ENCODE data around the gene LCN10.

Gene LCN10

DNA sequence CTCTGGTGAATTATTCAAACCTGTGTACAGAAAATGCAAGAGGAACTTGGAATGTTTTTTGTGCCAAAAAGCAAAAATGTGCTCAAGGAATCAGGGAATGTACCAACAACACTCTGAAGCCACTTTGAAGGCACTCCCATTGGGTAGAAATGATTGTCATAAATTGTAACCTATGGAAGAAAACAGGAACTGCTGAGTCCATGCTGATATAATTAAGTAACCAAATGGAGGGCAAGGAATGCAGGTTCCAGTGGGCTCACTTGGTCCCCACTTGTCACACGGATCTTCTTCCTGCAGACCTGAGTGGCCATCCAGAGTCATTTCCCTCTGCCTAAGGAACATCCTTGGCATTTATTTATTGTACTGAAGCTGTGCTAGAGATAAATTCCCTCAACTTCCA, 8.5 kb upstream of the LCN10 start:
- no peaks in the 10 kb centered on the region for H3K36me3 ChIP-seq (ENCODE audit: insufficient read depth, low read length)
- H3K27me3 ChIP-seq (ENCODE audit: control insufficient read depth, insufficient read depth, low read length), result peaks cover 26% of the 10 kb centered on the region
- peaks cover 7% of the 10 kb centered on the region for H3K9me3 ChIP-seq (replicated peaks; ENCODE audit: low read length)
- H3K4me3 ChIP-seq (ENCODE audit: low read length), result no peak overlapping the region
- H3K4me1 ChIP-seq (ENCODE audit: control insufficient read depth, insufficient read depth, low read length), result no peaks in the 10 kb centered on the region
- H3K4me2 ChIP-seq (ENCODE audit: low read length), result no peak overlapping the region
- H3K9ac ChIP-seq (ENCODE audit: low read depth, low read length), result no peak overlapping the region

DNA sequence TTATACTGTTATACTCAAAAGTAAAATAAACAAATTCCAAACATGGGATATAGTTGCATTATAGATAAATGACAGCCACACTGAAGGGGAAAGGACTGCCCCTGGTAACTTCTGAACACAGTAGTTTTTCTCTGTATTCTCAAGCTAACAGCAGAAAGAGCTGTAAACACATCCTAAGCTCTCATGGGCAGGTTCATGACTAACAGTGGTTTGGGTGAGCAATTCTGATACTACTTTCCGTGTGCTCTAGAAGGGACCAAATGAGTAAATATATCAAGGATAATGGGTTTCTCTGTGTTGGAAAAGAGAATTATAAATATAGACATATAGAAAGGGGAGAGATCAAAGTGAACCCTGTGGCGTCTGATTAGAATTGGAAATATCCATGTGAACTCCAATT, 7.8 kb upstream of the LCN10 start:
- no peaks in the 10 kb centered on the region for H3K4me1 ChIP-seq (ENCODE audit: control insufficient read depth, insufficient read depth, low read length)

GRCh38 chr9:136748666-136749611, 6.2 kb upstream of the LCN10 start:
- Histone ChIP-seq H3K4me2 (ENCODE audit: low read length) (no peak overlapping the region), H3K36me3 (ENCODE audit: insufficient read depth, low read length) (no peaks in the 10 kb centered on the region), H3K9ac (ENCODE audit: low read depth, low read length) (no peak overlapping the region), H3K9me3 (replicated peaks; ENCODE audit: low read length) (no peaks in the 10 kb centered on the region), H3K4me1 (ENCODE audit: control insufficient read depth, insufficient read depth, low read length) (no peaks in the 10 kb centered on the region), H3K27me3 (ENCODE audit: control insufficient read depth, insufficient read depth, low read length) (peaks cover 26% of the 10 kb centered on the region), H3K4me3 (ENCODE audit: low read length) (no peak overlapping the region)

More for the DNA sequence above, 7.8 kb upstream of the LCN10 start:
- no peaks in the 10 kb centered on the region for H3K36me3 ChIP-seq (ENCODE audit: insufficient read depth, low read length)
- H3K9ac ChIP-seq (ENCODE audit: low read depth, low read length), result no peak overlapping the region
- peaks cover 26% of the 10 kb centered on the region for H3K27me3 ChIP-seq (ENCODE audit: control insufficient read depth, insufficient read depth, low read length)
- H3K4me3 ChIP-seq (ENCODE audit: low read length), result no peak overlapping the region
- H3K9me3 ChIP-seq (replicated peaks; ENCODE audit: low read length), result peaks cover under 1% of the 10 kb centered on the region
- no peak overlapping the region for H3K4me2 ChIP-seq (ENCODE audit: low read length)

DNA sequence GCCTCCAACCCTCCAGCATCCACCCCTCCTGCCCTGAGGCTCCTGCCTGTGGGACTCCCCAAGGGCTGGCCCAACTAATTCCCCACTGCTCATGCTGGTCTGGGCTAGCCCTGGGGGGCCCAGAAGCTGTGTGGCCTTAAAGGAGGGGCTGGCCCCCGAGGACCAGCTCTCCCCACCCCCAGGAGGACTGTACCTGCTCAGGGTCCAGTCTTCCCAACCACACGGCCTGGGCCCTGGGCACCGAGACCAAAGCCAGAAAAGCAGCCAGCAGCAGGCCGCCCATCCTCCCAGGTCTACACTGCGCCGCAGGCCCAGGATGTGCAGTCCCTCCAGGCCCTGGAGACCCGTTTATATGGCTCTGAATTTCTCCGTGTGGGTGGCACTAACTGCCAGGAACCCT, 5.5 kb upstream of the LCN10 start, which contains the start of gene LCN6:
LCN6 (minus strand) TSS at position 325 of the 400 bp plus-strand sequence; CDS start at position 283, 42 bp downstream.
- Histone ChIP-seq H3K9ac (ENCODE audit: low read depth, low read length) (no peak within 1 kb of the TSS), H3K36me3 (ENCODE audit: insufficient read depth, low read length) (no peaks in the 10 kb centered on the region), H3K27me3 (ENCODE audit: control insufficient read depth, insufficient read depth, low read length) (peaks cover 27% of the 10 kb centered on the region), H3K9me3 (replicated peaks; ENCODE audit: low read length) (no peaks in the 10 kb centered on the region), H3K4me1 (ENCODE audit: control insufficient read depth, insufficient read depth, low read length) (no peaks in the 10 kb centered on the region), H3K4me2 (ENCODE audit: low read length) (no peak within 1 kb of the TSS), H3K4me3 (ENCODE audit: low read length) (no peak within 1 kb of the TSS)

DNA sequence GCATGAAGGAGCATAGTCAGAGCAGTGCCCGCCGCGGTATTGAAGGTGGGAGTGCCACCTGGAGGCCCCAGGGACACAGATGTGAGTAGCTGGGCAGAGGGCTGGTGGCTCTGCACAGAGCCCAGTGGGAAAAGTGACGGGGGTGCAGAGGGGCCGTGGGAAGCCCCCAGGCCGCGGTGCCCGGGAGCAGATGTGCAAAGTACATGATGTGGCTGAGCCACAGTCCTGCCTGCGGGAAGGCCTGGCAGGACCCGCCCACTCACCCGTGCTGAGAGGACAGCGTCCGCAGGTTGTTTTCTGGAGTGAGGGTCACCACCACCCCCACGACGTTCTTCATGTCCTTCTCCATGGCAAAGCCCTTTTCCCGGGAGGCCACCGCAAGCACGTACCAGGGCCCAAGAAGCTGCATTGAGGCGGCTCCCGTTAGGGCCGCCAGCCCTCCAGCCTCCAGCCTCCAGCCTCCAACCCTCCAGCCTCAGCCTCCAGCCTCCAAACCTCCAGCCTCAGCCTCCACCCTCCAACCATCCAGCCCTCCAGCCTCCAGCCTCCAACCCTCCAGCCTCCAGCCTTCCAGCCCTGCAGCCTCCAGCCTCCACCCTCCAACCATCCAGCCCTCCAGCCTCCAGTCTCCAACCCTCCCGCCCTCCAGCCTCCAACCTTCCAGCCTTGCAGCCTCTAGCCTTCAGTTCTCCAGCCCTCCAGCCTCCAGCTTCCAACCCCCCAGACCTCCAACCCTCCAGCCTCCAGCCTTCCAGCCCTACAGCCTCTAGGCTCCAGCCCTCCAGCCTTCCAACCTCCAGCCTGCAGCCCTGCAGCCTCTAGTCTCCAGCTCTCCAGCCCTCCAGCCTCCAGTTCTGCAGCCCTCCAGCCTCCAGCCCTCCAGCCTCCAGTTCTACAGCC, 4.7 kb upstream of the LCN10 start:
- peaks cover 32% of the 10 kb centered on the region for H3K27me3 ChIP-seq (ENCODE audit: control insufficient read depth, insufficient read depth, low read length)
- no peak overlapping the region for H3K4me2 ChIP-seq (ENCODE audit: low read length)
- H3K4me3 ChIP-seq (ENCODE audit: low read length), result no peak overlapping the region
- no peaks in the 10 kb centered on the region for H3K4me1 ChIP-seq (ENCODE audit: control insufficient read depth, insufficient read depth, low read length)
- no peaks in the 10 kb centered on the region for H3K36me3 ChIP-seq (ENCODE audit: insufficient read depth, low read length)
- no peak overlapping the region for H3K9ac ChIP-seq (ENCODE audit: low read depth, low read length)
- no peaks in the 10 kb centered on the region for H3K9me3 ChIP-seq (replicated peaks; ENCODE audit: low read length)

DNA sequence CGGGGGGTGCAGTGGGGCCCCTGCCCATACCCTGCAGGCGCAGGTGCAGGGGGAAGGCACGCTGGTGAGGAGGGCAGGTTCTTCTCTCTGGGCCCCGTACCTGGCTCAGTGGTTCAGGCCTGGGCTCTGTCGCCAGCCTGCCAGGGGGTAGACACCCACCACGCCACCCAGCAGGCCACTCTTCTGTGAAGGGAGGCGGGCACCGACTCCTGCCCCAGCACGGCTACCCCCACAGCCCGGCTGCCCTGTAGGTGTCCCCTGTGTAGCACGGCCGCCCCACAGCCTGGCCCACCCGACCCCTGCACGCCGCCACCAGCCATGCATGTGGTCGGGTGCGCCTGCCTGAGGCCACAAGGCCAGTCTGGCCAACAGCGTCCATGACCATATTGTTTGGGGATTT, 3.9 kb upstream of the LCN10 start:
- H3K9me3 ChIP-seq (replicated peaks; ENCODE audit: low read length), result no peaks in the 10 kb centered on the region
- H3K27me3 ChIP-seq (ENCODE audit: control insufficient read depth, insufficient read depth, low read length), result peaks cover 34% of the 10 kb centered on the region
- H3K4me3 ChIP-seq (ENCODE audit: low read length), result no peak overlapping the region
- H3K4me2 ChIP-seq (ENCODE audit: low read length), result no peak overlapping the region
- H3K36me3 ChIP-seq (ENCODE audit: insufficient read depth, low read length), result no peaks in the 10 kb centered on the region
- H3K9ac ChIP-seq (ENCODE audit: low read depth, low read length), result no peak overlapping the region
- H3K4me1 ChIP-seq (ENCODE audit: control insufficient read depth, insufficient read depth, low read length), result peaks cover 1% of the 10 kb centered on the region

GRCh38 chr9:136746155-136746490, 3.4 kb upstream of the LCN10 start:
- Histone ChIP-seq H3K27me3 (ENCODE audit: control insufficient read depth, insufficient read depth, low read length) (peaks cover 35% of the 10 kb centered on the region), H3K36me3 (ENCODE audit: insufficient read depth, low read length) (no peaks in the 10 kb centered on the region), H3K4me3 (ENCODE audit: low read length) (no peak overlapping the region), H3K4me2 (ENCODE audit: low read length) (no peak overlapping the region), H3K9ac (ENCODE audit: low read depth, low read length) (no peak overlapping the region), H3K4me1 (ENCODE audit: control insufficient read depth, insufficient read depth, low read length) (peaks cover 6% of the 10 kb centered on the region), H3K9me3 (replicated peaks; ENCODE audit: low read length) (no peaks in the 10 kb centered on the region)

DNA sequence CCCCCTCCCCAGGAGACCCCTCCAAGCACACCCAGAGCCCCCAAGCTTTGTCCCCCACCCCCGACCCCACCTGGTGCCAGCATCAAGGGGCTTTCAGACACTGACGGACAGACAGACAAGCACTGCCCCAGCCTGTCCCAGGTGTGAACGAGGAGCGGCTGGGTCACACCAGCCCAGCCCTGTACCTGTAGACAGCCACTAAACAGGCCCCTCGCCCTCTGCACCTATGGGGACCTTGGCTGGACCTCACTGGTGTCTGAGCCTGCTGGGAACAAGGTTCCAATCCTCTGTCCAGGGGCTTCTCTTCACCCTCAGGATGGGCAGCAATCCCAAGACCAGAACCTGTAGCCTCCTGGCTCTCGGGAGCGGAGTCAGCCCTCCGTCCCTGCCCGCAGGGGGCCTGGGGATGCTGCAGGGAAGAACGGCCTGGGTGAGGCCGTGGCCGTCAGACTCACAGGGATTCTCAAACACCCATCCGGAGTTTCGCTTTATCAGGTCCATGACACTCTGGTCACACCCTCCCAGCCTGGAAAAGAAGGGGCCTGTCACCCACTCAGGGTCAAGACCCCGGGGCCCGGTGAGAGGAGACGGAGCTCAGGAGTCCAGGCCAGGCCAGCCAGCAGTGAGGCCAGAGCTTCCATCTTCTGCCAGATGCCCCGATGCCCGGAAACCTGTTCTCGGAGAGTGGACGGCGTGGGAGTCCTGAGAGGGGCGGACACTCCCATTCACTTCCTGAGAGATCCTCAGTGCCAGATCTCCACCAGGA, 2.8 kb upstream of the LCN10 start:
- no peaks in the 10 kb centered on the region for H3K36me3 ChIP-seq (ENCODE audit: insufficient read depth, low read length)
- H3K4me3 ChIP-seq (ENCODE audit: low read length), result no peak overlapping the region
- H3K9me3 ChIP-seq (replicated peaks; ENCODE audit: low read length), result no peaks in the 10 kb centered on the region
- no peak overlapping the region for H3K9ac ChIP-seq (ENCODE audit: low read depth, low read length)
- H3K27me3 ChIP-seq (ENCODE audit: control insufficient read depth, insufficient read depth, low read length), result peaks cover 41% of the 10 kb centered on the region
- peaks cover 8% of the 10 kb centered on the region for H3K4me1 ChIP-seq (ENCODE audit: control insufficient read depth, insufficient read depth, low read length)
- H3K4me2 ChIP-seq (ENCODE audit: low read length), result no peak overlapping the region

DNA sequence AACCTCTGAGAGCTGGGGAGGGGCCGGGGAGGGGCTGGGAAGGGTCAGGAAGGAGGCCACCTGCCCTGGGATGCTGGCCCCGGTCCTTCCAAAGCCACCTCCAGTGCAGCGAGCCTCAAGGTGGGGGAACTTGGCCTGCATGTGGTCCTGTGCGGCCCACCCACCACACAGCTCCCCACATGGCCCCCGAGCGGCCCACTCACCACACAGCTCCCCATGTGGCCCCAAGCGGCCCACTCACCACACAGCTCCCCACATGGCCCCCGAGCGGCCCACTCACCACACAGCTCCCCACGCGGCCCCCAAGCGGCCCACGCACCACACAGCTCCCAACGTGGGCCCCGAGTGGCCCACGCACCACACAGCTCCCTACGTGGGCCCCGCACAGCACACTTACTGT, 2.0 kb upstream of the LCN10 start:
- Histone ChIP-seq H3K4me2 (ENCODE audit: low read length) (no peak overlapping the region), H3K36me3 (ENCODE audit: insufficient read depth, low read length) (no peaks in the 10 kb centered on the region), H3K9ac (ENCODE audit: low read depth, low read length) (no peak overlapping the region), H3K4me3 (ENCODE audit: low read length) (no peak overlapping the region), H3K4me1 (ENCODE audit: control insufficient read depth, insufficient read depth, low read length) (peaks cover 8% of the 10 kb centered on the region), H3K9me3 (replicated peaks; ENCODE audit: low read length) (no peaks in the 10 kb centered on the region), H3K27me3 (ENCODE audit: control insufficient read depth, insufficient read depth, low read length) (peaks cover 49% of the 10 kb centered on the region)

DNA sequence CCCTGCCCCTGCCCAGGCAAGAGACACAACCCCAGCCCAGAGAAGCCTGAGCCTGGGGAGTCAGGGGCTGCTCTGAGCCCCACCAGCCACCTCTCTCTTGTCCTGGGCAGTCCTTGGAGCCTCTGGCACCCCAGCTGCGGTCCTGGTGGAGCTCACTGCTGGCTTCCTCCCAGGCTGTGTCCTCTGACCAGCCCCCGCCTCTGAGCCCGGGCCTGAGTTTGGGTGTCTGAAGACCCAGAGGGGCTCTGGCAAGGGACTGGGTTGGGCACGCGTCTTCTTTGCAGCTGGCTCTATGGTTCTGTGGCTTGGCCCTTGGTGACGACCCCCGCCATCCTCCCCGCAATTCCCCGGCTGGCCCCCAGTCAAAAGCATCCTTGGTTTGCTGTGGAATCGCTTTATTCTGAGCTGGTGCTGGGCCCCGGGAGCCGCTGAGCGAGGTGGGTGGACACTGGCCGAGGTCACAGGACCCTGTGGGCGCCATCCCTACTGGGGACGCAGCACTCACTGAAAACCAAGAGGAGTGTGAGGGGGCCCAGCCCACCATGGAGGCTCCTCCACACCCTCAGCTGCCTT, 985 bp upstream of the LCN10 start:
- no peaks in the 10 kb centered on the region for H3K9me3 ChIP-seq (replicated peaks; ENCODE audit: low read length)
- H3K9ac ChIP-seq (ENCODE audit: low read depth, low read length), result no peak overlapping the region
- no peak overlapping the region for H3K4me2 ChIP-seq (ENCODE audit: low read length)
- peaks cover 8% of the 10 kb centered on the region for H3K4me1 ChIP-seq (ENCODE audit: control insufficient read depth, insufficient read depth, low read length)
- H3K36me3 ChIP-seq (ENCODE audit: insufficient read depth, low read length), result no peaks in the 10 kb centered on the region
- no peak overlapping the region for H3K4me3 ChIP-seq (ENCODE audit: low read length)
- H3K27me3 ChIP-seq (ENCODE audit: control insufficient read depth, insufficient read depth, low read length), result peaks cover 59% of the 10 kb centered on the region

All from skeletal muscle satellite cell (primary cell).